NB4 (cell line): ENCODE results near the gene FBXO11.
"Not testable (repeated sequence)": the region's sequence is repeated elsewhere in the genome, so short reads cannot be mapped to it uniquely, and the experiment has no call there.

Source experiments
- CTCF ChIP-seq: IDR thresholded peaks from one replicate; pipeline ENCODE4 v1.5.1; 2012; ENCODE audit warnings: low read depth, low read length
- POLR2A ChIP-seq: IDR thresholded peaks from 2 replicates; pipeline ENCODE4 v1.6.1; 2011; ENCODE audit warnings: mild to moderate bottlenecking; ENCODE audit not compliant: insufficient read length; ENCODE audit errors: extremely low read depth

- TF ChIP-seq POLR2A, CTCF: not testable (repeated sequence)
Measured at GRCh38 chr2:47901892-47902291, 4.4 kb downstream of the FBXO11 start.
